ENCODE data around the gene CWC15.

CWC15 gene

DNA sequence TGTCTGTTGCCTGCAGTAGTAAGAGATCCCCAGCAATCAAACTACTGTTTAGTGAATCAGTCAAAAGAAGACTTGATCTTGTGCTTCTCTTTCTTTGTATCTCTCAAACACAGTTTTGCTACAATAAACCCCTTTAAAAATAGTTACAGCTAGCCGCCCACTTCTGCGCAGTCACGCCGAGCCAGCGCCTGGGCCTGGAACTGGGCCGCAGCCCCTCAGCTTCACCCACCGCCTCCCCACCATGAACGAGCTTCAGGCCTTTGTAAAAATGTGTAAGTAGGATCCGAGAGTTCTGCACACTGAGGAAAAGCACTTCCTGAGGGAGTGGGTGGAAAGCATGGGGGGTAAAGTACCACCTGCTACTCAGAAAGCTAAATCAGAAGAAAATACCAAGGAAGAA lies 60.5 kb downstream of the CWC15 start:
- no peak for DNase-seq
